Measurements from ENCODE around the gene BCAS4. TPM values are rescaled to one million over a fixed set of nuclear protein-coding genes. Genes with fewer than 3 reads are reported as not detected.
A peak's percentile ranks its signal among the peaks of the same experiment; 100 is the strongest.

The BCAS4 gene
- total RNA-seq, 2 donors from 2014 or later: 7.7 to 10.2 TPM

DNA sequence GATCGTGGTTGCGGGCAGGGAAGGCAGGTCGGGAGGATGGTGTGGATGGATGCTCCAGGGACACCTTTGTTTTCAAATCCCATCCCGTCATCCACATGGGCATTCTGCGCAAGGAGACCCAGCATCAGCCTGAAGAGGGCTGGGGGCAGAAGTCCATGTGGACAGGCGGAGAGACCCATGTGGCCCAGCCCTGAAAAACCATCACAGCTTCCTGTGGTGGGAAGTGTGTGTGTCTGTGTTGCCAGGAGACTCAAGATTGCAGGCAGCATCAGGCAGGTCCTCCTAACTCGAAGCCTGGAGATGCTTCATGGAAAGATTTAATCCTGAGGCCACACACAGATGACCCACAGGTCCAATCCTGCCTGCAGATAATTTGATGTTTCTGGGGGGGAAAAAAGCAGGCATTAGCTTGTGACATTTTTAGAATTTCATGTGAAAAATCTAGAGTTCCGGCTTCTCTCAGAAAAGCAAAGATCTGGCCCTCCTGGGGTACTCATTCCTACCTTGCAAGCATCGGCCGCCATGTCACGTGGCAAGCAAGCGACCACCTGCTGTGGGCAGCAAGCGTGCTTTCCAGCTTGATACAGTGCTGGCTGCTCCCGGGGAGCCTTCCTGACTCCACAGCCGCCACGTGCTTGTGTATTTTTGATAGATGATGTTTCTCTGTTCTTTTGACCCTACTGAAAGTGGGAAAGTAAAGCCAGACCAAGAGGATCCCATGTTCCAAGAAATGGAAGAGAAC is 25.8 kb downstream of the BCAS4 start:
- DNase-seq (ENCODE audit: low spot score) (no peak), ATAC-seq (ENCODE audit: insufficient number of reproducible peaks, low FRiP score, low read depth) (no peak)
- H3K4me1 ChIP-seq (ENCODE audit: control insufficient read depth in 1 of 2, low read depth in 2 of 2): peaks cover 26 to 60% of the 10 kb centered on the region in 2 donors
- no peaks in the 10 kb centered on the region for H3K9me3 ChIP-seq
- no peaks in the 10 kb centered on the region for H3K27me3 ChIP-seq (replicated peaks; ENCODE audit: insufficient read depth)
- H3K27ac ChIP-seq: no peak overlapping the region
- H3K4me3 ChIP-seq: no peak overlapping the region
- TF ChIP-seq, protein P1, sequence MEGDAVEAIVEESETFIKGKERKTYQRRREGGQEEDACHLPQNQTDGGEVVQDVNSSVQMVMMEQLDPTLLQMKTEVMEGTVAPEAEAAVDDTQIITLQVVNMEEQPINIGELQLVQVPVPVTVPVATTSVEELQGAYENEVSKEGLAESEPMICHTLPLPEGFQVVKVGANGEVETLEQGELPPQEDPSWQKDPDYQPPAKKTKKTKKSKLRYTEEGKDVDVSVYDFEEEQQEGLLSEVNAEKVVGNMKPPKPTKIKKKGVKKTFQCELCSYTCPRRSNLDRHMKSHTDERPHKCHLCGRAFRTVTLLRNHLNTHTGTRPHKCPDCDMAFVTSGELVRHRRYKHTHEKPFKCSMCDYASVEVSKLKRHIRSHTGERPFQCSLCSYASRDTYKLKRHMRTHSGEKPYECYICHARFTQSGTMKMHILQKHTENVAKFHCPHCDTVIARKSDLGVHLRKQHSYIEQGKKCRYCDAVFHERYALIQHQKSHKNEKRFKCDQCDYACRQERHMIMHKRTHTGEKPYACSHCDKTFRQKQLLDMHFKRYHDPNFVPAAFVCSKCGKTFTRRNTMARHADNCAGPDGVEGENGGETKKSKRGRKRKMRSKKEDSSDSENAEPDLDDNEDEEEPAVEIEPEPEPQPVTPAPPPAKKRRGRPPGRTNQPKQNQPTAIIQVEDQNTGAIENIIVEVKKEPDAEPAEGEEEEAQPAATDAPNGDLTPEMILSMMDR (IDR thresholded peaks at IDR 0.05): no peak
- no peaks in the 10 kb centered on the region for H3K36me3 ChIP-seq

GRCh38 chr20:50821257-50821921 is 26.5 kb downstream of the BCAS4 start:
- peak overlapping the region in 1 of 2 donors; percentile 96 for H3K27ac ChIP-seq
- no peak for ATAC-seq (ENCODE audit: insufficient number of reproducible peaks, low FRiP score, low read depth)
- TF ChIP-seq, protein P1 (IDR thresholded peaks at IDR 0.05): no peak

DNA sequence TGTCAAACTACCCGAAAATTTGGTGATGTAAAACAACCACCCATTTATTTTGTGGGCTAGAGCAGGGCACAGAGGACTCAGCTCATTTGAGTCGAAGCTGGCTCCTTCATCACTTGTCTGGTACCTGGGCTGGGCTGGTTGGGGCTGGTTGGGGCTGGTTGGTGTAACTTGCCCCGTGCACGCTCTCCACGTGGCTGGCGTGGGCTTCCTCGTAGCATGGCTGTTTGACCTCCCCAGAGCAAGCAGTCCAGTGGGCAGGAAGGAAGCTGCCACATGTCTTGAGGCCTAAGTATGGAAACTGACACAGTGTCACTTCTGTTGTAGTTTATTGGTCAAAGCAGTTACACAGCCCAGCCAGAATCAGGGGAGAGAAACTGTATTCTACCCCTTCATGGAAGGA is 27.1 kb downstream of the BCAS4 start:
- H3K4me3 ChIP-seq: no peak overlapping the region
- H3K27me3 ChIP-seq (replicated peaks; ENCODE audit: insufficient read depth): no peaks in the 10 kb centered on the region
- H3K9me3 ChIP-seq: no peaks in the 10 kb centered on the region
- TF ChIP-seq, protein P1 (IDR thresholded peaks at IDR 0.05): no peak
- H3K27ac ChIP-seq: peak overlapping the region; percentile 34 to 96
- H3K36me3 ChIP-seq: no peaks in the 10 kb centered on the region
- peaks cover 28 to 51% of the 10 kb centered on the region in 2 donors for H3K4me1 ChIP-seq (ENCODE audit: control insufficient read depth in 1 of 2, low read depth in 2 of 2)
- DNase-seq (ENCODE audit: low spot score): no peak
- no peak for ATAC-seq (ENCODE audit: insufficient number of reproducible peaks, low FRiP score, low read depth)

More at GRCh38 chr20:50821257-50821921, 26.5 kb downstream of the BCAS4 start:
- no peaks in the 10 kb centered on the region for H3K9me3 ChIP-seq
- H3K27me3 ChIP-seq (replicated peaks; ENCODE audit: insufficient read depth): no peaks in the 10 kb centered on the region
- peaks cover 28 to 57% of the 10 kb centered on the region in 2 donors for H3K4me1 ChIP-seq (ENCODE audit: control insufficient read depth in 1 of 2, low read depth in 2 of 2)
- no peak overlapping the region for H3K4me3 ChIP-seq
- no peak for DNase-seq (ENCODE audit: low spot score)
- no peaks in the 10 kb centered on the region for H3K36me3 ChIP-seq

DNA sequence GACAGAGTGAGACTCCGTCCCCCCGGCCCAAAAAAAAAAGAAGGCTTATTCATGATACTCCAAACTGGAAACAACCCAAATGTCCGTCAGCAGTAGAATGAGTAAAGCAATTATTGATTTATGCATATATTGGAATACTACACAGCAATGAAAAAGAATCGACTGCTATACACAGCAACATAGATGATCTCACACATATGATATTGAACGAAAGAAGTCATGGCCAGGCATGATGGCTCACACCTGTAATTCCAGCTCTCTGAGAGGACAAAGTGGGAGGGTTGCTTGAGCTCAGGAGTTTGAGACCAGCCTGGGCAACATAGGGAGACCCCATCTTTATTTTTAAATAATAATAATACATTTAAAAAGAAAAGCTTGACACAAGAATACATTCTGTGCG is 28.5 kb downstream of the BCAS4 start:
- DNase-seq (ENCODE audit: low spot score) (no peak), ATAC-seq (ENCODE audit: insufficient number of reproducible peaks, low FRiP score, low read depth) (no peak)
- H3K27ac ChIP-seq: peak overlapping the region; percentile 42 to 96
- H3K9me3 ChIP-seq: no peaks in the 10 kb centered on the region
- no peaks in the 10 kb centered on the region for H3K36me3 ChIP-seq
- TF ChIP-seq, protein P1 (IDR thresholded peaks at IDR 0.05): no peak
- H3K4me3 ChIP-seq: no peak overlapping the region
- H3K27me3 ChIP-seq (replicated peaks; ENCODE audit: insufficient read depth): no peaks in the 10 kb centered on the region
- peaks cover 21 to 37% of the 10 kb centered on the region in 2 donors for H3K4me1 ChIP-seq (ENCODE audit: control insufficient read depth in 1 of 2, low read depth in 2 of 2)

GRCh38 chr20:50824137-50824536 is 29.3 kb downstream of the BCAS4 start:
- H3K4me3 ChIP-seq: no peak overlapping the region
- peaks cover 17 to 30% of the 10 kb centered on the region in 2 donors for H3K4me1 ChIP-seq (ENCODE audit: control insufficient read depth in 1 of 2, low read depth in 2 of 2)
- peak; percentile 84 for DNase-seq (ENCODE audit: low spot score)
- TF ChIP-seq, protein P1 (IDR thresholded peaks at IDR 0.05): no peak
- peak overlapping the region; percentile 59 to 96 for H3K27ac ChIP-seq
- peak; percentile 91 for ATAC-seq (ENCODE audit: insufficient number of reproducible peaks, low FRiP score, low read depth)
- no peaks in the 10 kb centered on the region for H3K36me3 ChIP-seq
- no peaks in the 10 kb centered on the region for H3K27me3 ChIP-seq (replicated peaks; ENCODE audit: insufficient read depth)
- H3K9me3 ChIP-seq: no peaks in the 10 kb centered on the region
